GF-D8 (cell line): ENCODE results near the gene GPER1.
A peak's percentile ranks its signal among the peaks of the same experiment; 100 is the strongest.
"Not testable (repeated sequence)": the region's sequence is repeated elsewhere in the genome, so short reads cannot be mapped to it uniquely, and the experiment has no call there.

ENCODE experiments used
- DNase-seq: peaks from one replicate; lab custom pipeline; 2025; lab: John Stamatoyannopoulos, UW

GPER1 gene

GRCh38 chr7:1087952-1088920 is at the start of gene GPER1:
Gene GPER1 (plus strand): TSS chr7:1088113. CDS start chr7:1091729, 3,616 bp downstream.
- no peak for DNase-seq

- not testable (repeated sequence) for DNase-seq
Observed at GRCh38 chr7:1040233-1040632, 47.7 kb upstream of the GPER1 start.

- no peak for DNase-seq
Observed at GRCh38 chr7:1040790-1041189, 47.1 kb upstream of the GPER1 start.

- DNase-seq = peak; percentile 71
Observed at GRCh38 chr7:1041551-1042491, 46.1 kb upstream of the GPER1 start.

- peak; percentile 82 for DNase-seq
Observed at GRCh38 chr7:1042492-1042833, 45.5 kb upstream of the GPER1 start.

DNA sequence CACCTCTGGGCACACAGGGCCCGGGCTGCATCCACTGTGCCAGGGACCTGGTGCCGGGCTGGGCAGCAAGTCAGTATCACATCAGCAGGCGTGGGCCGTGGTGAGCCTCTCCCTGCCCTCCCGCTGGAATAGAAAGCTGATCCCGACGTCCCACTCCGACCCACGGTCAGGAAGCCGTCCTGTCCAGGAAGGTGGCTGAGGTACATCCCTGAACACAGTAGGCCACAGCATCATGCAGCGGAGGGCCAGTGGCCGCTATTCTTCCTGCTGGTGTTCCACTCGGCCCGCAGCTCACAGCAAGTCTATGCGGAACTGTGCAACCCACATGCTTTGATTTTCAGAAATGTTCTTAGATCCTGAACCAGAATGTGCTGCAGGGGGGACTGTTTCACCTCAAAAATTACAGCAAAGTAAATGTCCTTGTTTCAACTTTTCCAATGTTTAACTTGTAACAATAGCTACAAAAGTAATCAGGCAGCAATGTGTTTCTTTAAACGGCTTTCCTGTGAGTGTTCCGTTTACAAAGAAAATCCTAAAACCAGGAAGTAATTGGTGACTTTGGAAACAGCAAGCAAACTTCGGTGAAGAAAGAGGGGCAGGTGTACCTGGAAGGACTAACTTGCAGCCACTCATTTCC is 44.2 kb upstream of the GPER1 start:
- DNase-seq = no peak

DNA sequence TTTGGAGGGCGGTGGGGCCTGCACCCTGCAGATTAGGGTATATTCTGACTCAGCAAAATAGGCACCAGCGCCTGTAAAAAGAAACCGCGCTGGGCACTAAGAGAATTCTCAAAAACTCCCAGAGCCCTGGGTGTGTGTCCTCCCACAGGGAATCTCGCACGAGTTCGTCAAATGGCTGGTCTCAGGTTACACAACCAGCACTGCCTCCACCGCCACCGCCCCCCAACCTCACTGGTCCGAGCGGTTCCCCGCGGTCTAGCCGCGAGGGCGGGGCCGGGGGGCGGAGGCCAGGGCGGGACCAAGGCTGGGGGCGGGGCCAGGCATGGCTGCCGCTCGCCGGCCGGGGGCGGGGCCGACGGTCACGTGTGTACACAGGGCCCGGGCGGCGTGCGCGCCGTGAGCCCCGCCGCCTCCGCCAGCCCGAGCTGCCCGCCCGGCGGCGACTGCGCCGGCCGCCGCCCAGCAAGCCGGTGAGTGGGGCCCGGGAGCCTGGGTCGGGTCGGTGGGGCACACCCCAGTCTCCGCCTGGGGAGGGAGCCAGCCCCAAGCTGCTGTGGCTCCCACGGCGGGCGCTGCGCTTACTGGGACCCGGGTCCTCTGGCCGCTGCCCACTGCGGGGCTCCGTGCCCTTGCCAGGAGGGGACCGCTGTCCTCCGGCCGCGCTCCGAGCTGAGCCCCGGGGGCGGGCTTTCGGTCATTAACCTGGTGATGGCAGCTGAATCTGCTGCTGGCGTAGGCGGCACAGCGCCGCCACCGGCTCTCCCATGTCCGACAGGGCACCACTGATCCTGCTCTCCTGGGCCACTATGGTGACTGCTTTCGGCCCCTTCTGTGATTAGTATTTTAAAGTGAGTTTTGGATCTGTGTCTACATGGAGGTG is 43.5 kb upstream of the GPER1 start, which contains the start of gene GPR146:
TSS of gene GPR146 (plus strand) at position 358 of the 880 bp plus-strand sequence. CDS start 12,970 bp downstream, outside the sequence.
- DNase-seq = peak; percentile 94

GRCh38 chr7:1045069-1046063 is 42.5 kb upstream of the GPER1 start:
- no peak for DNase-seq

- no peak for DNase-seq
Observed at GRCh38 chr7:1046722-1047679, 40.9 kb upstream of the GPER1 start.

GRCh38 chr7:1049006-1049741 is 38.7 kb upstream of the GPER1 start:
- DNase-seq = peak; percentile 85

DNA sequence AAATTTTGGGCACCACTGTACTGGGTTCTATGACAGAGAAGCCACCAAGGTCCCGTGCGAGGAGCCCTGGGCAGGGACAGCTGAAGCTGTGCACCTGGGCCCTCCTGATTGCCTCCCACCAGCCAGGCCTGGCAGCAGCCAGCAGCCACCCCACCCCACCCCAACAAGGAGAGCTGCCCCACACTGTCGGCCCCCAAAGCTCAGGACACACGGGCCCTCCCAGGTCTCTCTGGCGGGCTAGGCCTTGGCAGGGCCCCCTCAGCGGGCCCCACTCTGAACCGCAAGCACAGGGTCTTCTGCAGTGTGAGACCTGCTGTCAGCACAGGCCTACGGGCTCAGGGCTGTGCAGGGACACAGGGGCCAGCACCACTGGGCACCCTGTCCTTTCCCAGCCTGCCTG is 38.1 kb upstream of the GPER1 start:
- no peak for DNase-seq

GRCh38 chr7:1050254-1050906 is 37.5 kb upstream of the GPER1 start:
- DNase-seq = no peak

- no peak for DNase-seq
Observed at GRCh38 chr7:1050956-1051690, 36.8 kb upstream of the GPER1 start.

DNA sequence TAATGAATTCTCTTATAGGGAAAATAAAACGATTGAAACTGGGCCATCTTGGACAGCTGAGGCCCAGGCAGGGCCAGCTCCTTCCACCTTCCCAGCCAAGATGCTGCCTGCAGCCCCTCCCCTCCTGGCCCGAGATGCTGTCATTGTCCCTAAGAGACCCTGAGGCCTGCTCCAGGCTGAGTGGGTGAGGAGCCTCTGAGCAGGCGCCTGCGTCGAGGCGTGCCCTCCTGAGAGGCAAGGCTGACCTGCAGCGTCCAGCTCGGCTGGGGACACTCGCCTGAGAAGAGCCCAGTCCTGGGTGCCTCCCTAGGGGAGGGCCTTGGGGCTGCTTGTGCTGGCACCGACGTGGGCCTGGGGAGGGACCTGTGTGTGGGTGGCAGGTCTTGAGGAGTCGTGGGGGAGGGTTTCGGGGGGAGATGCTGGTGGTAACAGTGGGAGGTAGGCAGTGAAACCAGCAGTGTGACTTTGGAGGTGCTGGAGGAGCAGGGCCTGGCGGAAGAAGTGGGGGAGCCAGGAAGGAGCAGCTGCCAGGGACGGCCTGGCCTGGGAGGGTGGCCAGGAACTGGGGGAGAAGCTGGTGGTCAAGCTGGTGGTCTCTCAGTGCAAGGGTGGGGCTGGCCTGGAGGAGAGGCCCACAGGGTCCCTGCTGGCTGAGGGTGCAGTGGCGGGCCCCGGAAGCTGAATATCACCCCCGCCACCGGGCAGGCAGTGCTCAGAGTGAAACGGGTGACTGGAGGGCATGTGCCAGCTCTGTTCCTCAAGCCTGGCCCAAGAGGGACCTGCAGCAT is 35.7 kb upstream of the GPER1 start:
- DNase-seq = no peak

DNA sequence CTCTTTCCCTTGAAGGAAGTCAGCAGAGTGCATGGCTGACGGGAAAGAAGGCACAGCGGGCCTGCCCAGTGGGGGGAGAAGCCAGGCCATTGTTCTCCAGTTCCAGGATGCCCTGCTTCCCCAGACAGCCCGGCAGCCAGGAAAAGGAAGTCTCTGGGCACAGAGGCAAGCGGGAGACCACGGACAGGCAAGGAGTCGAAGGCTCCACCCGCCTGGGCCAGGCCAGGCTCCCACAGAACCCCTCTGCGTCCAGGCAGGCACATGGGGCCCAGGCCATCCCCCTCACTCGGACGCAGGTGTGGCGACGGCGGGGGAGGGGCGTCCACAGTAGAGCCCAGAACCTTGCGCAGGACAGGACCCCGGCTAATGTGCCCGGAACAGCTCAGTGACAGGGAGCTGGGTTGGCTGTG is 34.9 kb upstream of the GPER1 start:
- DNase-seq = no peak
